ENCODE data around the gene MIPEP.

DNA sequence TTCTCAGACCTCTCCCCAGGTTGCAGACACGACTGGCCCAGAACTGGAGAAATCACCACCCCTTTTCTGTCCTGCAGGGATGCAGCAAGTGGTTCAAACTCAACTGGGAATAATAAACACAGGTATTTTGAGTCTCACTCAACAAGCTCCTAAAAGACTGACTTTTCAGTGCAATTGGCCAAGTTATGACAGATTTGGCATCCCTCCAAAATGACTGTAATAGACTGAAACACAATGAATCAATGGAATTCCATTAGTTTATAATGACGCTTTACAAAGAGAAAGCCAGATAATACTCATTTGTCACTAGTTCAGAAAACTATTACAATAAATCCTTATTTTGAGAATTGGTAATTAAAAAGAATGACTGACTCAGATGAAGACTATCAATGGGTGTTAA is 38.1 kb downstream of the MIPEP start:
- TF ChIP-seq, protein P1, sequence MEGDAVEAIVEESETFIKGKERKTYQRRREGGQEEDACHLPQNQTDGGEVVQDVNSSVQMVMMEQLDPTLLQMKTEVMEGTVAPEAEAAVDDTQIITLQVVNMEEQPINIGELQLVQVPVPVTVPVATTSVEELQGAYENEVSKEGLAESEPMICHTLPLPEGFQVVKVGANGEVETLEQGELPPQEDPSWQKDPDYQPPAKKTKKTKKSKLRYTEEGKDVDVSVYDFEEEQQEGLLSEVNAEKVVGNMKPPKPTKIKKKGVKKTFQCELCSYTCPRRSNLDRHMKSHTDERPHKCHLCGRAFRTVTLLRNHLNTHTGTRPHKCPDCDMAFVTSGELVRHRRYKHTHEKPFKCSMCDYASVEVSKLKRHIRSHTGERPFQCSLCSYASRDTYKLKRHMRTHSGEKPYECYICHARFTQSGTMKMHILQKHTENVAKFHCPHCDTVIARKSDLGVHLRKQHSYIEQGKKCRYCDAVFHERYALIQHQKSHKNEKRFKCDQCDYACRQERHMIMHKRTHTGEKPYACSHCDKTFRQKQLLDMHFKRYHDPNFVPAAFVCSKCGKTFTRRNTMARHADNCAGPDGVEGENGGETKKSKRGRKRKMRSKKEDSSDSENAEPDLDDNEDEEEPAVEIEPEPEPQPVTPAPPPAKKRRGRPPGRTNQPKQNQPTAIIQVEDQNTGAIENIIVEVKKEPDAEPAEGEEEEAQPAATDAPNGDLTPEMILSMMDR (IDR thresholded peaks at IDR 0.05; ENCODE audit: poor library complexity, severe bottlenecking), result no peak
- TF ChIP-seq TAF1 (IDR thresholded peaks at IDR 0.05; ENCODE audit: low read depth) (no peak), POLR2AphosphoS5 (IDR thresholded peaks at IDR 0.05) (no peak), EP300 (conservative IDR thresholded peaks at IDR 0.05; ENCODE audit: poor library complexity, severe bottlenecking) (no peak), EZH2 (IDR thresholded peaks at IDR 0.05; ENCODE audit: borderline replicate concordance, insufficient read depth, low read length, poor library complexity, severe bottlenecking) (no peak)
- TF ChIP-seq, protein P2, sequence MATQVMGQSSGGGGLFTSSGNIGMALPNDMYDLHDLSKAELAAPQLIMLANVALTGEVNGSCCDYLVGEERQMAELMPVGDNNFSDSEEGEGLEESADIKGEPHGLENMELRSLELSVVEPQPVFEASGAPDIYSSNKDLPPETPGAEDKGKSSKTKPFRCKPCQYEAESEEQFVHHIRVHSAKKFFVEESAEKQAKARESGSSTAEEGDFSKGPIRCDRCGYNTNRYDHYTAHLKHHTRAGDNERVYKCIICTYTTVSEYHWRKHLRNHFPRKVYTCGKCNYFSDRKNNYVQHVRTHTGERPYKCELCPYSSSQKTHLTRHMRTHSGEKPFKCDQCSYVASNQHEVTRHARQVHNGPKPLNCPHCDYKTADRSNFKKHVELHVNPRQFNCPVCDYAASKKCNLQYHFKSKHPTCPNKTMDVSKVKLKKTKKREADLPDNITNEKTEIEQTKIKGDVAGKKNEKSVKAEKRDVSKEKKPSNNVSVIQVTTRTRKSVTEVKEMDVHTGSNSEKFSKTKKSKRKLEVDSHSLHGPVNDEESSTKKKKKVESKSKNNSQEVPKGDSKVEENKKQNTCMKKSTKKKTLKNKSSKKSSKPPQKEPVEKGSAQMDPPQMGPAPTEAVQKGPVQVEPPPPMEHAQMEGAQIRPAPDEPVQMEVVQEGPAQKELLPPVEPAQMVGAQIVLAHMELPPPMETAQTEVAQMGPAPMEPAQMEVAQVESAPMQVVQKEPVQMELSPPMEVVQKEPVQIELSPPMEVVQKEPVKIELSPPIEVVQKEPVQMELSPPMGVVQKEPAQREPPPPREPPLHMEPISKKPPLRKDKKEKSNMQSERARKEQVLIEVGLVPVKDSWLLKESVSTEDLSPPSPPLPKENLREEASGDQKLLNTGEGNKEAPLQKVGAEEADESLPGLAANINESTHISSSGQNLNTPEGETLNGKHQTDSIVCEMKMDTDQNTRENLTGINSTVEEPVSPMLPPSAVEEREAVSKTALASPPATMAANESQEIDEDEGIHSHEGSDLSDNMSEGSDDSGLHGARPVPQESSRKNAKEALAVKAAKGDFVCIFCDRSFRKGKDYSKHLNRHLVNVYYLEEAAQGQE (IDR thresholded peaks at IDR 0.05; ENCODE audit: borderline replicate concordance), result no peak

Measured in neural cell (in vitro differentiated cells).